Smooth muscle cell (in vitro differentiated cells): ENCODE data around the gene CDC25A. TPM values are rescaled to one million over a fixed set of nuclear protein-coding genes. Genes with fewer than 3 reads are reported as not detected.
"Not testable (repeated sequence)": the region's sequence is repeated elsewhere in the genome, so short reads cannot be mapped to it uniquely, and the experiment has no call there.

Source experiments
- DNase-seq: peaks from one replicate; lab custom pipeline; 2025; ENCODE audit not compliant: unreplicated experiment; lab: John Stamatoyannopoulos, UW
- H2AFZ ChIP-seq: fragments of 200-600 bp; sonication (generic); 2 replicates; pipeline ENCODE4 v1.6.0; 2016; ENCODE audit warnings: antibody characterized with exemption, low read depth, mild to moderate bottlenecking
- H3F3A ChIP-seq: fragments of 200-600 bp; sonication (generic); 2 replicates; pipeline ENCODE4 v1.6.0; 2017; ENCODE audit warnings: antibody characterized with exemption, low read depth
- H3K27ac ChIP-seq: fragments of 200-600 bp; sonication (generic); 2 replicates; pipeline ENCODE4 v1.5.1; 2016; ENCODE audit warnings: low read depth, mild to moderate bottlenecking
- H3K27me3 ChIP-seq: fragments of 200-600 bp; sonication (generic); 2 replicates; pipeline ENCODE4 v1.6.1; 2016; ENCODE audit warnings: low read depth, mild to moderate bottlenecking
- H3K36me3 ChIP-seq: fragments of 200-600 bp; sonication (generic); 2 replicates; pipeline ENCODE4 v1.5.1; 2016; ENCODE audit warnings: low read depth
- H3K4me1 ChIP-seq: fragments of 200-600 bp; sonication (generic); 2 replicates; pipeline ENCODE4 v1.5.1; 2016; ENCODE audit warnings: low read depth
- H3K4me2 ChIP-seq: fragments of 200-600 bp; sonication (generic); 2 replicates; pipeline ENCODE4 v1.6.0; 2016; ENCODE audit warnings: mild to moderate bottlenecking
- H3K4me3 ChIP-seq: fragments of 200-600 bp; sonication (generic); 2 replicates; pipeline ENCODE4 v1.5.1; 2016; ENCODE audit warnings: mild to moderate bottlenecking
- H3K79me2 ChIP-seq: fragments of 200-600 bp; sonication (generic); 2 replicates; pipeline ENCODE4 v1.6.0; 2016; ENCODE audit warnings: low read depth, mild to moderate bottlenecking
- H3K9ac ChIP-seq: fragments of 200-600 bp; sonication (generic); 2 replicates; pipeline ENCODE4 v1.6.0; 2016; ENCODE audit warnings: low read depth
- H3K9me3 ChIP-seq: fragments of 200-600 bp; sonication (generic); replicated peaks from 2 replicates; pipeline ENCODE4 v1.5.1; 2016; ENCODE audit warnings: low read depth
- H4K20me1 ChIP-seq: fragments of 200-600 bp; sonication (generic); 2 replicates; pipeline ENCODE4 v1.6.0; 2016; ENCODE audit warnings: low read depth
- CTCF ChIP-seq: fragments of 200-600 bp; sonication (generic); IDR thresholded peaks from 2 replicates; pipeline ENCODE4 v1.5.1; 2017; ENCODE audit warnings: borderline replicate concordance, mild to moderate bottlenecking, antibody characterized with exemption; ENCODE audit not compliant: insufficient read depth, poor library complexity, severe bottlenecking
- WGBS: methylation state at CpG from one replicate; pipeline ENCODE4 v1.1.7; 2016; ENCODE audit warnings: low lambda C conversion rate; 5-methylcytosine and 5-hydroxymethylcytosine counted together
- polyA plus RNA-seq: library from polyadenylated mRNA; unstranded; fragments of >200 nt; fragmentation: Nextera tagmentation; extraction: Ambion mirVana; gene quantifications from 2 replicates; pipeline ENCODE4 v1.2.1, GENCODE V29; 2016
- total RNA-seq: library from RNA; depleted of rRNA; stranded (reverse); fragments of >200 nt; gene quantifications from 2 replicates; pipeline ENCODE4 v1.2.3, GENCODE V29; 2014

CDC25A gene
- total and polyA plus RNA-seq, 2 experiments from 2014 or later, result 2.5 to 4.2 TPM

- Histone ChIP-seq H2AFZ (no peak overlapping the region), H3K27me3 (no peaks in the 10 kb centered on the region), H3K9ac (no peak overlapping the region), H3K27ac (no peak overlapping the region), H3K36me3 (no peaks in the 10 kb centered on the region), H3K4me3 (no peak overlapping the region), H3F3A (no peaks in the 10 kb centered on the region), H3K4me2 (no peak overlapping the region), H3K79me2 (no peaks in the 10 kb centered on the region), H3K4me1 (no peaks in the 10 kb centered on the region), H4K20me1 (no peaks in the 10 kb centered on the region), H3K9me3 (no peaks in the 10 kb centered on the region)
- no peak for TF ChIP-seq CTCF
- DNase-seq, result no peak
- 90% methylated on average over 8 of the region's 8 CpGs for WGBS
These were observed 69.3 kb downstream of the CDC25A start for GRCh38 chr3:48118928-48119327.

GRCh38 chr3:48118322-48118721 is 69.9 kb downstream of the CDC25A start:
- DNase-seq, result no peak
- Histone ChIP-seq H3K9me3 (no peaks in the 10 kb centered on the region), H4K20me1 (no peaks in the 10 kb centered on the region), H3K79me2 (no peaks in the 10 kb centered on the region), H3K4me2 (no peak overlapping the region), H3K4me3 (no peak overlapping the region), H3K9ac (no peak overlapping the region), H3K27ac (no peak overlapping the region), H3K27me3 (no peaks in the 10 kb centered on the region), H2AFZ (no peak overlapping the region), H3F3A (no peaks in the 10 kb centered on the region), H3K4me1 (no peaks in the 10 kb centered on the region), H3K36me3 (no peaks in the 10 kb centered on the region)
- 89% methylated on average over 7 of the region's 7 CpGs for WGBS
- TF ChIP-seq CTCF, result no peak

GRCh38 chr3:48112813-48113212 is 75.4 kb downstream of the CDC25A start:
- Histone ChIP-seq H3K79me2 (no peaks in the 10 kb centered on the region), H3K27ac (no peak overlapping the region), H3K9me3 (no peaks in the 10 kb centered on the region), H3K36me3 (no peaks in the 10 kb centered on the region), H3K4me3 (no peak overlapping the region), H3K4me2 (no peak overlapping the region), H3K27me3 (no peaks in the 10 kb centered on the region), H3K4me1 (no peaks in the 10 kb centered on the region), H2AFZ (no peak overlapping the region), H4K20me1 (no peaks in the 10 kb centered on the region), H3K9ac (no peak overlapping the region), H3F3A (no peaks in the 10 kb centered on the region)
- no peak for TF ChIP-seq CTCF
- DNase-seq, result no peak
- WGBS, result 81% methylated on average over 1 of the region's 1 CpG

- 90% methylated on average over 8 of the region's 8 CpGs for whole genome bisulfite sequencing
- not testable (repeated sequence) for H4K20me1 ChIP-seq, H2AFZ ChIP-seq, H3K9me3 ChIP-seq, H3F3A ChIP-seq, DNase-seq, H3K36me3 ChIP-seq, H3K4me2 ChIP-seq, H3K4me1 ChIP-seq, H3K79me2 ChIP-seq, H3K4me3 ChIP-seq, H3K27ac ChIP-seq, H3K9ac ChIP-seq, H3K27me3 ChIP-seq
These were observed 76.0 kb downstream of the CDC25A start for GRCh38 chr3:48112108-48112791.
